Measurements from ENCODE around the gene SMYD3.

The SMYD3 gene

DNA sequence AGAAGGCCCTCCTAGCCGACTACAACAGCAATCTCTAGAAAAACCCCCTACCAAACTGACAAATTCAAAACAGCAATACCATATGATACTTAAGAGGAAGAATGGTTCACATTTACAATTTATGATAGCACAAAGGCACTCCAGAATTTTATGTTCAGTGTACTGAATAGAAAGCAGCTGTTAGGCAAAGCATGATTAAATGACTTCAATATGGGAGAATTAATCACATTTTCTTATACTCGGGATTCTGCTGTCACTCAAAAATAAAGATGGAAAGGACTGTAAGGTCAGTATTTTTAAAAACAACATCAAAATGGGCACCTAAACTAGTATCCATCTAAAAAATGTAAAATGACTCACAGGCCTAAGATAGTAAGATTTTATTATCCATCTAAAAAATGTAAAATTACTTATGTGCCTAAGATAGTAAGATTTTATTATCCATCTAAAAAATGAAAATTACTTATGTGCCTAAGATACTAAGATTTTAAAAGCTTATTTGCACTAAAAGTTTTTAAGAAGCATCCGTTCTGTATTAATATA is 198.5 kb downstream of the SMYD3 start:
- Histone ChIP-seq H3K27me3 (ENCODE audit: control insufficient read depth, insufficient read depth, low read length) (no peaks in the 10 kb centered on the region), H3K79me2 (no peaks in the 10 kb centered on the region), H3K27ac (no peak overlapping the region), H3K4me3 (ENCODE audit: low read depth, low read length) (no peak overlapping the region), H3K4me1 (no peaks in the 10 kb centered on the region), H3K9ac (no peak overlapping the region), H3K9me3 (ENCODE audit: control insufficient read depth, low read length) (no peaks in the 10 kb centered on the region), H2AFZ (no peak overlapping the region), H3K4me2 (ENCODE audit: low read length) (no peak overlapping the region), H3K36me3 (ENCODE audit: control insufficient read depth, insufficient read depth, low read length) (no peaks in the 10 kb centered on the region)
- TF ChIP-seq, protein P1, sequence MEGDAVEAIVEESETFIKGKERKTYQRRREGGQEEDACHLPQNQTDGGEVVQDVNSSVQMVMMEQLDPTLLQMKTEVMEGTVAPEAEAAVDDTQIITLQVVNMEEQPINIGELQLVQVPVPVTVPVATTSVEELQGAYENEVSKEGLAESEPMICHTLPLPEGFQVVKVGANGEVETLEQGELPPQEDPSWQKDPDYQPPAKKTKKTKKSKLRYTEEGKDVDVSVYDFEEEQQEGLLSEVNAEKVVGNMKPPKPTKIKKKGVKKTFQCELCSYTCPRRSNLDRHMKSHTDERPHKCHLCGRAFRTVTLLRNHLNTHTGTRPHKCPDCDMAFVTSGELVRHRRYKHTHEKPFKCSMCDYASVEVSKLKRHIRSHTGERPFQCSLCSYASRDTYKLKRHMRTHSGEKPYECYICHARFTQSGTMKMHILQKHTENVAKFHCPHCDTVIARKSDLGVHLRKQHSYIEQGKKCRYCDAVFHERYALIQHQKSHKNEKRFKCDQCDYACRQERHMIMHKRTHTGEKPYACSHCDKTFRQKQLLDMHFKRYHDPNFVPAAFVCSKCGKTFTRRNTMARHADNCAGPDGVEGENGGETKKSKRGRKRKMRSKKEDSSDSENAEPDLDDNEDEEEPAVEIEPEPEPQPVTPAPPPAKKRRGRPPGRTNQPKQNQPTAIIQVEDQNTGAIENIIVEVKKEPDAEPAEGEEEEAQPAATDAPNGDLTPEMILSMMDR (IDR thresholded peaks at IDR 0.05): no peak

DNA sequence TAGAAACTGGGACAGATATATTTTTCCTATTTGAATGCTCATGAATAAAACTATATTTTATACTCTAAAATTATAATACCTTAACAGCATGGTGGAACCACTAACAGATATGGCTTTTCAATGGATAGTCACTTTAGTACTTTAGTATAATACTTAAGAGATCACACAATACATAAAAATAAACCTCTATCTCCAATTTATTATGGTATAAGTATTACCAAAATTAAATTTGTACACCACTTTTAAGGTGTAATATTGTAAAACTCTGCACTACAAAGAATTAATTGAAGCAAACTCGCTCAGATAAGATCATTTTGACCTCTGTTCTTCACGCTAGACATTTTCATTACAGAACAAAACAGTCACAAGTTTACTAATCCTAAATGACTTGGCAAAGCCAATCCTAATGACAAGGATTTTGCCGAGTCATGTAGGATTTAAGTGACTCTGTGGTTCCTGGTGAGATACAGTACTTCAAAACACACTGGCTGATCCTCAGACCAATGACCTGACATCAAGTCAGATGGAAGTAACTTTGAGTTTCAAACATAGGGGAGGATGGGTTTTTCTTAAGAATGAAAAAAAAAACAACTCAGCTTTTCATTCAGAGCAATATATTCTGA is 200.6 kb downstream of the SMYD3 start:
- Histone ChIP-seq H3K36me3 (ENCODE audit: control insufficient read depth, insufficient read depth, low read length) (no peaks in the 10 kb centered on the region), H3K9ac (no peak overlapping the region), H3K4me2 (ENCODE audit: low read length) (no peak overlapping the region), H3K27me3 (ENCODE audit: control insufficient read depth, insufficient read depth, low read length) (no peaks in the 10 kb centered on the region), H3K4me3 (ENCODE audit: low read depth, low read length) (no peak overlapping the region), H2AFZ (no peak overlapping the region), H3K4me1 (no peaks in the 10 kb centered on the region), H3K79me2 (no peaks in the 10 kb centered on the region), H3K9me3 (ENCODE audit: control insufficient read depth, low read length) (no peaks in the 10 kb centered on the region), H3K27ac (no peak overlapping the region)
- TF ChIP-seq, protein P1 (IDR thresholded peaks at IDR 0.05): no peak

DNA sequence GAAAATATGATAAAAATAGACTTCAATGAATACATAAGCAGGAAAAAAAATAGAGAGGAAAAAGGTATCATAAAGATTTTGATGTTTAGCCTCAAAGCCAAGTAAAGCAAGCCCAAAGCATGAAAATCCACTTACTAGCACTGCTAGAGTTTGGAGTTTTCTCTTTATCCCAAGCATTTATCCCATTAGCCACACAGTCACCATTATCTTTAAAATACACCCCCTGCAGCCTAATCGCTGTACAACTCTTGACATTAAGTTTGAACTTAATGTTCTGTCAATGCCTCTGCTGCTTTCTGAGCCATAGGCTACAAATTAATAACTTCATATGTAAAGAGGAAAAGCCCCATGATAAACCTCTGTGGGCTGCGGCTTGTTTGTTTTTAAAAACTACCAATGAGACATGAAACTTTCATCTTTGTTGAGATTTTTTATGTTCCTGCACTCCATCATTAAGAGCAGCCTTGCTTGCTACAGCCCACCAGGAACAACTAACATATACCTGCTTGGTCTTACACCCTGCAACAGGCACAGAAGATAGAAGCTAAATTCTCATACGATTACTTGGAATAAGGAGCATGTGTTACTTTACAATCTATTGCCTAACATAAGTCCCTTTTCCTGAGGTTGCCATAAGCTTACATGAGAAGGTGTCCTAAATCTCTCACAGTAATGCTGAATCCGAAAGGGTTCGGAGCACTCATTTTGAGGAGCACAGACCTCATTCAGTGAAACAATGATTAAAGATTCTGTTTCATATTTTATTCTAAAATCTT is 202.4 kb downstream of the SMYD3 start:
- Histone ChIP-seq H3K79me2 (no peaks in the 10 kb centered on the region), H3K9ac (no peak overlapping the region), H3K27ac (no peak overlapping the region), H3K4me3 (ENCODE audit: low read depth, low read length) (no peak overlapping the region), H3K4me1 (no peaks in the 10 kb centered on the region), H3K36me3 (ENCODE audit: control insufficient read depth, insufficient read depth, low read length) (no peaks in the 10 kb centered on the region), H3K27me3 (ENCODE audit: control insufficient read depth, insufficient read depth, low read length) (no peaks in the 10 kb centered on the region), H3K4me2 (ENCODE audit: low read length) (no peak overlapping the region), H3K9me3 (ENCODE audit: control insufficient read depth, low read length) (no peaks in the 10 kb centered on the region), H2AFZ (no peak overlapping the region)
- TF ChIP-seq, protein P1 (IDR thresholded peaks at IDR 0.05): no peak

DNA sequence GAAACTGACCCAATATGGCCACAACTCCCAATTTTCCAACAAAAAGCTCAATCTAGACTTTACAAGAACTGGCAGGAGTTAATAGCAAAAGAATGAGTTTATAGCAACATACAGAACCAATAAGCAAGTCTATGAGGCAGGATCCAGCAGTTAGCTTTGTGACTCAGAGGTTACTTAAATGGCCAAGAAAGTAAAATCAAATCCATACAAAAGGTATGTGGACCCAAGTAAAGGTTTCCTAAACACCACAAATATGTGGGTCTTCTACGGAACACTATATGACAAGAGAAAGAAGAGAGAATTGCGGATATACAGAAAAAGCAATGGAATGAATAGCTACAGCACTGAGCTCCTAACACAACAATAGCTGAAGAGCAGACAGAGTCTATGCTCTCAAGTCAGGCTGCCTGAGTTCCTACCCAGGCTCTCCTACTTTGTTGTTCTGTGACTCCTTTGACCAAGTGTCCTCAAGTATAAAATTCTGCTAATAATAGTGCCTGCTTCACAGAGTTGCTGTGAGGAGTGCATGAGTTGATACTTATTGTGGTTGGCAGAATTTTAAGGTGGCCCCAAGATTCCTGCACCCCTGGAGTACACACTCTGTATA is 204.3 kb downstream of the SMYD3 start:
- H3K9me3 ChIP-seq (ENCODE audit: control insufficient read depth, low read length): no peaks in the 10 kb centered on the region
- H3K79me2 ChIP-seq: no peaks in the 10 kb centered on the region
- no peaks in the 10 kb centered on the region for H3K4me1 ChIP-seq
- TF ChIP-seq, protein P1 (IDR thresholded peaks at IDR 0.05): no peak
- H3K27me3 ChIP-seq (ENCODE audit: control insufficient read depth, insufficient read depth, low read length): no peaks in the 10 kb centered on the region
- H3K4me3 ChIP-seq (ENCODE audit: low read depth, low read length): no peak overlapping the region
- H2AFZ ChIP-seq: no peak overlapping the region
- no peaks in the 10 kb centered on the region for H3K36me3 ChIP-seq (ENCODE audit: control insufficient read depth, insufficient read depth, low read length)
- H3K9ac ChIP-seq: no peak overlapping the region
- H3K4me2 ChIP-seq (ENCODE audit: low read length): no peak overlapping the region
- H3K27ac ChIP-seq: no peak overlapping the region
